NCI-H1417 (cell line): Measurements from ENCODE around the gene DMXL2.
"Not testable (repeated sequence)": the region's sequence is repeated elsewhere in the genome, so short reads cannot be mapped to it uniquely, and the experiment has no call there.

Experiments used
- DNase-seq, 3 experiments: peaks; one replicate each; lab custom pipeline; 2025; lab: John Stamatoyannopoulos, UW

Gene DMXL2, protein sequence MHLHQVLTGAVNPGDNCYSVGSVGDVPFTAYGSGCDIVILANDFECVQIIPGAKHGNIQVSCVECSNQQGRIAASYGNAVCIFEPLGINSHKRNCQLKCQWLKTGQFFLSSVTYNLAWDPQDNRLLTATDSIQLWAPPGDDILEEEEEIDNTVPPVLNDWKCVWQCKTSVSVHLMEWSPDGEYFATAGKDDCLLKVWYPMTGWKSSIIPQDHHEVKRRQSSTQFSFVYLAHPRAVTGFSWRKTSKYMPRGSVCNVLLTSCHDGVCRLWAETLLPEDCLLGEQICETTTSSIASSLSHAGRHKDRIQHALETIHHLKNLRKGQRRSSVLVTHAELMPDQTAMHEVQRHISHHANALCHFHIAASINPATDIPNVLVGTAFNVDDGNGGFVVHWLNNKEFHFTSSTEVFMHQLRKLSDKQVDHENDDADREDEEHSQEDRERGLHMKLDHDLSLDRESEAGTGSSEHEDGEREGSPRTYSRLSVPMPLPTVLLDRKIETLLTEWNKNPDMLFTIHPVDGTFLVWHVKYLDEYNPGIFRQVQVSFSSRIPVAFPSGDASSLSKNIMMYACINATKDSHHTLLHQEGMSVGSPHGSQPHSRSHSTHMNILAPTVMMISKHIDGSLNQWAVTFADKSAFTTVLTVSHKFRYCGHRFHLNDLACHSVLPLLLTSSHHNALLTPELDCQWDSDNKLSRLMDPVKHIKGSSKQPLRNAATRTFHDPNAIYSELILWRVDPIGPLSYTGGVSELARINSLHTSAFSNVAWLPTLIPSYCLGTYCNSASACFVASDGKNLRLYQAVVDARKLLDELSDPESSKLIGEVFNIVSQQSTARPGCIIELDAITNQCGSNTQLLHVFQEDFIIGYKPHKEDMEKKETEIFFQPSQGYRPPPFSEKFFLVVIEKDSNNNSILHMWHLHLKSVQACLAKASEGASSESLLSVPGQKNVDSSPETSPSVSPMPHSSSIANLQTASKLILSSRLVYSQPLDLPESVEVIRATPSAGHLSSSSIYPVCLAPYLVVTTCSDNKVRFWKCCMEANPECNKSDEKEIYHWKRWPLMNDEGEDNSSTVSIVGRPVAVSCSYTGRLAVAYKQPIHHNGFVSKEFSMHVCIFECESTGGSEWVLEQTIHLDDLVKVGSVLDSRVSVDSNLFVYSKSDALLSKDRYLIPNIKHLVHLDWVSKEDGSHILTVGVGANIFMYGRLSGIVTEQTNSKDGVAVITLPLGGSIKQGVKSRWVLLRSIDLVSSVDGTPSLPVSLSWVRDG (N-terminal part only)

GRCh38 chr15:51622604-51623370, at the start of gene DMXL2:
Gene DMXL2, minus strand, starts transcription at chr15:51622771. Its CDS starts 226 bp downstream, at chr15:51622545.
- peak; percentile 92 to 95 (median 94) for DNase-seq

- DNase-seq = peak in 1 of 3 experiments; percentile 43
Observed at GRCh38 chr15:51672155-51672687, 49.6 kb upstream of the DMXL2 start.

DNA sequence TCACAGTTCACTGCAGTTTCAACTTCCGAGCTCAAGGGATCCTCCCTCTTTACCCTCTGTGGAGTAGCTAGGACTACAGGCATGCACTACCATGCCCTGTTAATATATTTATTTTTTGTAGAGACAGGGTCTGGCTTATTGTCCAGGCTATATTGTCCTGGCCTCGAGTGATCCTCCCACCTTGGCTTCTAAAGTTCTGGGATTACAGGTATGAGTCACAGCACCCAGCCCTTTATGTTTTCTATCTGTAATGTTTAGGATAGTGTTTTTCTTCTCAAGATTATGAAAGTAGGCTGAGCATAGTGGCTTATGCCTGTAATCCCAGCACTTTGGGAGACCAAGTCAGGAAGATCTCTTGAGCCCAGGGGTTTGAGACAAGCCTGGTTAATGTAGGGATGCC, 46.8 kb upstream of the DMXL2 start:
- DNase-seq = no peak

DNA sequence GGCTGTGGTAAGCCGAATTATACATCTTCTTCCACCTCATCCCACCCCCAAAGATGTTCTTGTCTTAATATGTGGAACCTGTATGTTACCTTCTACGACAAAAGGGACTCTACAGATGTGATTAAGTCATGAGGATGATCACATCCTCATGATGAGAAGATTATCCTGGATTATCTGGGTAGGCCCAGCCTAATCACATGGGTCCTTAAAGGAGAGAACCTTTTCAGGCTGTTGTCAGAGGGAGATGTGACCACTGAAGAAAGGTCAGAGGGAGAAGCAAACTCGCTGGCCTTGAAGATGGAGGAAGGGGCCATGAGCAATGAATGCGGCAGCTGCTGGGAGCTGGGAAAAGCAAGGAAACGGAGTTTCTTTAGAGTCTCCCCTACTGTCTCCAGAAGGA, 45.9 kb upstream of the DMXL2 start:
- no peak for DNase-seq

DNA sequence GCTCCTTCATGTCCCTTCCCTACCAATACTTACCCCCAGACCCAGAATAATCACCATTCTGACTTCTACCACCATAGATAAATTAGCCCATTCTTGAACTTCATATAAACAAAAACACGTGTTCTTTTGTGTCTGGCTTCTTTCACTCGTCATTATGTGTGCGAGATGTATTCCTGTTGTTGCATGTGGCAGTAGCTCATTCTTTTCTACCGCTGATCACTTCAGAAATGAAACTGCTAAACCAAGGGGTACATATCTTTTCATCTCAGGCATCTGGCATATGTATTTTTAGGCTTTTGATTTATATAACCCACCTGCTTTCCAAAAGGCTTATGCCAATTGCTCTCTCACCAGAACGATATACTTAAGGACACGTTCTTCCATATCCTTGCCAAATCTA, 44.9 kb upstream of the DMXL2 start:
- DNase-seq = no peak

GRCh38 chr15:51661072-51661471, 38.5 kb upstream of the DMXL2 start:
- no peak for DNase-seq

DNA sequence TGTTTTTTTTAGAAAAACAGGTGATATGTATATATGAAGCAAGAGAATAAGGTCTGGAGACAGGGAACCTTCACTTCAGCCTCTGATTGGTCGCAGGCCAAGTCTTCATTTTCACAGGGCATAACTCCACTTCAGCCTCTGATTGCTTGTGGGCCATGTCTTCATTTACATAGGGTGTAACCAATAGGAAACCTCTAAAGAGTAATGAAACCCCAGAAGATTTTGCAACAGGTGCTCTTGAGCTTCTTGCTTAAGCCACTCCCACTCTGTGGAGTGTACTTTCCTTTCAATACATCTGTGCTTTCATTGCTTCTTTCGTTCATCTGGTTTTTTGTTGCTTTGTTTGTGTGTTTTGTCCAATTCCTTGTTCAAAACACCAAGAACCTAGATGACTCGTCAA, 36.1 kb upstream of the DMXL2 start:
- no peak for DNase-seq

DNA sequence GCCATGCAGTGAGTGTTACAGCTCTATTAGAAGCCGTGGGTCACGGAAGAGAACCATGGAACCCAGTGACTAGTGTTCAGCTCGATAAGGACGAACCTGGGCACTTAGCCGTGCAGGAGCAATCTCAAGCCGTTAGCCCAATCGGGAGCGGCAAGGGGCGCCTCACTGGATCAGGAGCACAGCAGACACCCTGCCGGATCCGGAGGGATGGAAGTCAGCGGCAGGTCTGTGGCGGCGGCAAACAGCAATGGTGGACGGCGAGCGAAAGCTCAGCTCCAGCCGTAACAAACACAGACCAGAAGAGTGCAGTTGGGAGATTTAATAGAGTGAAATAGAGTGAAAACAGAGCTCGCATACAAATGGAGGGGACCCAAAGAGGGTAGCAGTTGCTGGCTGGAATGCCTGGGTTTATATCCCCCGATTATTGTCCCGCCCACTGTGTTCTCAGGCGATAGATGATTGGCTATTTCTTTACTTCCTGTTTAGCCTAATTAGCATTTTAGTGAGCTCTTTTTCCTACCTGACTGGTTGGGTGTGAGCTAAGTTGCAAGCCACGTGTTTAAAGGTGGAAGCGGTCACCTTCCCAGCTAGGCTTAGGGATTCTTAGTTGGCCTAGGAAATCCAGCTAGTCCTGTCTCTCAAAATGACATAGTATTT, 33.0 kb upstream of the DMXL2 start:
- not testable (repeated sequence) for DNase-seq

GRCh38 chr15:51652084-51652668, 29.6 kb upstream of the DMXL2 start:
- DNase-seq = no peak

GRCh38 chr15:51649659-51650521, 27.3 kb upstream of the DMXL2 start:
- peak; percentile 53 to 83 (median 70) for DNase-seq

DNA sequence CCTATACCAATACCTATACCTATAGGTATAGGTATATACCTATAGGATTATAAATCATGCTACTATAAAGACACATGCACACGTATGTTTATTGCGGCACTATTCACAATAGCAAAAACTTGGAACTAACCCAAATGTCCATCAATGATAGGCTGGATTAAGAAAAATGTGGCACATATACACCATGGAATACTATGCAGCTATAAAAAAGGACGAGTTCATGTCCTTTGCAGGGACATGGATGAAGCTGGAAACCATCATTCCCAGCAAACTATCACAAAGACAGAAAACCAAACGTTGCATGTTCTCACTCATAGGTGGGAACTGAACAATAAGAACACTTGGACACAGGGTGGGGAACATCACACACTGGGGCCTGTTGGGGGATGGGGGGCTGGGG, 26.1 kb upstream of the DMXL2 start:
- not testable (repeated sequence) for DNase-seq

GRCh38 chr15:51648101-51648500, 25.5 kb upstream of the DMXL2 start:
- DNase-seq = not testable (repeated sequence)

DNA sequence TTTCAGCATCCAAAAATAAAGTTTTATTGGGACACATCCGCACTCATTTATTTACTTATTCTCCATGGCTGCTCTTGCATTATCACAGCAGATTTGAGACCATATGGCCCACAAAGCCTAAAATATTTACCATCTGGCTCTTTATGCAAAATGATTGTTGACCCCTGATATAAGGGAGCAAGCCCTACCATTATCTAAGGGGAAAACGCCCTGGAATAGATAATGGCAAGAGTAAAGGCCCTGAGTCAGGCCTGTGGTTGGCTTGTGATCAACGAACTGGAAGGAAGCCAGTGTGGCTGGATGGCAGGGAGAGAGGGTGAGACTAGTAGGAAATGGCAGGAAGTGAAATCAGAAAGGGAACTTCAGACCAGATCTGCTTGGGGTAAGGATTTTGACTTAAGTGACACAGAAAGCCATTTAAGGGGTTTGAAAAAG, 24.6 kb upstream of the DMXL2 start:
- DNase-seq = no peak

- no peak for DNase-seq
Observed at GRCh38 chr15:51642696-51643095, 20.1 kb upstream of the DMXL2 start.

- DNase-seq = no peak
Observed at GRCh38 chr15:51641490-51642130, 19.0 kb upstream of the DMXL2 start.

DNA sequence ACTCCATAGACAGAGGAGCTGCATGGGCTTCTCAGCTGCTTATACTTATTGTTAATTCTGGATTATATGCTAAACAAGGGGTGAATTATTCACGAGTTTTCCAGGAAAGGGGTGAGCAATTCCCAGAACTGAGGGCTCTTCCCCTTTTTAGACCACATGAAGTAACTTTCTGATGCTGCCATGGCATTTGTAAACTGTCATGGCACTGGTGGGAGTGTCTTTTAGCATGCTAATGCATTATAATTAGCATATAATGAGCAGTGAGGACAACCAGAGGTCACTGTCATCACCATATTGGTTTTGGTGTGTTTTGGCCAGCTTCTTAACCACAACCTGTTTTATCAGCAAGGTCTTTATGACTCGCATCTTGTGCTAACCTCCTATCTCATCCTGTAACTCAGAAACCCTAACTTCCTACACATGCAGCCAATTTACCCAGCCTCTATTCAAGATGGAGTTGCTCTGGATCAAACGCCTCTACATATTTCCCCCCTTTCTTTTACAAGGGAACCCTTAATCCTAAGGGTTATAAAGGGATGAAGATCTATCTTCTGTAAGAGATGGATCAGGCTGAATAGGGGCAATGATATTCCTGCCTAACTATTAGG, 12.1 kb upstream of the DMXL2 start:
- DNase-seq = no peak

- DNase-seq = no peak
Observed at GRCh38 chr15:51629612-51630011, 7.0 kb upstream of the DMXL2 start.

DNA sequence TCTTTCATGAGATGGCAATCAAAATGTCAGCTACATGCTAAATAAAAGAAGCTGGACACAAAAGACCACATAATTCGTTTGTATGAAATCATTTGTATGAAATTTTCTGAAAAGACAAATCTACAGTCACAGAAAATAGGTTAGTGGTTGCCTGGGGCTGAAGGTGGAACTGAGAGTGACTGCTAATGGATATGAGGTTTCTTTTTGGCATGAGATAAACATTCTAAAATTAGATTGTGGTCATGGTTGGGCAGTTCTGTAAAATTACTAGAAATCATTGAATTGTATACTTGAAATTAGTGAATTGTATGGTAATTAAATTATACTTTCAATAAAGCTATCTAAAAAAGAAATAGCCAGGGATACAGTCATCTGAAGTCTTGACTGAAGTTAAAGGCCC, 2.7 kb upstream of the DMXL2 start:
- DNase-seq = no peak
